GM23248 (cell line): ENCODE results near the gene KREMEN1.

Source experiments
- EZH2 ChIP-seq: fragments of 200-600 bp; sonication (generic); IDR thresholded peaks from 2 replicates; pipeline ENCODE4 v1.6.1; 2018; ENCODE audit warnings: antibody characterized with exemption, mild to moderate bottlenecking; ENCODE audit not compliant: insufficient read depth, poor library complexity, severe bottlenecking
- EZH2phosphoT487 ChIP-seq: fragments of 200-600 bp; sonication (generic); IDR thresholded peaks from 2 replicates; pipeline ENCODE4 v1.6.1; 2018; ENCODE audit warnings: antibody characterized with exemption, moderate library complexity, mild to moderate bottlenecking, low read depth; ENCODE audit not compliant: insufficient read depth

DNA sequence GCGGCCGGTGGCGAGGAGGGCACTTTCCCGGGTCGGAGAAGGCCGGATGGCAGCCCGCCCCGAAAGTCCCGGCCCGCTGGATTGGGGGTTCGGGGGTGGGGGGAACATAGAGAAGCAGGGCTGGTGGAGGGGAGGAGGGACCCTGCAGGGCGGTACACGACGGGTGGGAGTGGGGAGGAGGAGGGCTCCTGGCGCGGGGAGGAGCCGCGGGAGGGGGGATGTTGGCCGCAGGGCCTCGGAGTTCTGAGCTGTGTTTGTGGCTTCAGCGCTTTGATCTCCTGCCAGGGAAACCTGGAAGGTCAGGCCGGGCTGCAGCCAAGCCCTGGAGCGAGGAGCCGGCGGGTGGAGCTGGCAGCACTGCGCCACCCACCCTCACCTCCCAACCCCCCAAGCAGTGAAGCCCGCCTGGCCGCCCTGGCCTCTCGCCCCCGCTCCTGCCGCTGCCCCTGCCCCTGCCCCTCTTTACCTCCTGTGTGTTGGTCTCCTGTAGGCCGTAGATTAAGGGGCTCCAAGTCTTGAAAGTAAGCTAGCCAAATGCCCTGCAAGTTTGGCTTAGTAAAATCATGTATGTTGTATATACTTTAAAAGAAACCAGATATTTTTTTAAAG lies 42.1 kb upstream of the KREMEN1 start:
- no peak for TF ChIP-seq EZH2
- no peak for TF ChIP-seq EZH2phosphoT487
